NCI-H1694 (cell line): Measurements from ENCODE around the gene ASB3.
"Not testable (repeated sequence)": the region's sequence is repeated elsewhere in the genome, so short reads cannot be mapped to it uniquely, and the experiment has no call there.

Experiments used
- DNase-seq: peaks from one replicate; lab custom pipeline; 2025; lab: John Stamatoyannopoulos, UW

Gene ASB3, protein sequence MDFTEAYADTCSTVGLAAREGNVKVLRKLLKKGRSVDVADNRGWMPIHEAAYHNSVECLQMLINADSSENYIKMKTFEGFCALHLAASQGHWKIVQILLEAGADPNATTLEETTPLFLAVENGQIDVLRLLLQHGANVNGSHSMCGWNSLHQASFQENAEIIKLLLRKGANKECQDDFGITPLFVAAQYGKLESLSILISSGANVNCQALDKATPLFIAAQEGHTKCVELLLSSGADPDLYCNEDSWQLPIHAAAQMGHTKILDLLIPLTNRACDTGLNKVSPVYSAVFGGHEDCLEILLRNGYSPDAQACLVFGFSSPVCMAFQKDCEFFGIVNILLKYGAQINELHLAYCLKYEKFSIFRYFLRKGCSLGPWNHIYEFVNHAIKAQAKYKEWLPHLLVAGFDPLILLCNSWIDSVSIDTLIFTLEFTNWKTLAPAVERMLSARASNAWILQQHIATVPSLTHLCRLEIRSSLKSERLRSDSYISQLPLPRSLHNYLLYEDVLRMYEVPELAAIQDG

DNA sequence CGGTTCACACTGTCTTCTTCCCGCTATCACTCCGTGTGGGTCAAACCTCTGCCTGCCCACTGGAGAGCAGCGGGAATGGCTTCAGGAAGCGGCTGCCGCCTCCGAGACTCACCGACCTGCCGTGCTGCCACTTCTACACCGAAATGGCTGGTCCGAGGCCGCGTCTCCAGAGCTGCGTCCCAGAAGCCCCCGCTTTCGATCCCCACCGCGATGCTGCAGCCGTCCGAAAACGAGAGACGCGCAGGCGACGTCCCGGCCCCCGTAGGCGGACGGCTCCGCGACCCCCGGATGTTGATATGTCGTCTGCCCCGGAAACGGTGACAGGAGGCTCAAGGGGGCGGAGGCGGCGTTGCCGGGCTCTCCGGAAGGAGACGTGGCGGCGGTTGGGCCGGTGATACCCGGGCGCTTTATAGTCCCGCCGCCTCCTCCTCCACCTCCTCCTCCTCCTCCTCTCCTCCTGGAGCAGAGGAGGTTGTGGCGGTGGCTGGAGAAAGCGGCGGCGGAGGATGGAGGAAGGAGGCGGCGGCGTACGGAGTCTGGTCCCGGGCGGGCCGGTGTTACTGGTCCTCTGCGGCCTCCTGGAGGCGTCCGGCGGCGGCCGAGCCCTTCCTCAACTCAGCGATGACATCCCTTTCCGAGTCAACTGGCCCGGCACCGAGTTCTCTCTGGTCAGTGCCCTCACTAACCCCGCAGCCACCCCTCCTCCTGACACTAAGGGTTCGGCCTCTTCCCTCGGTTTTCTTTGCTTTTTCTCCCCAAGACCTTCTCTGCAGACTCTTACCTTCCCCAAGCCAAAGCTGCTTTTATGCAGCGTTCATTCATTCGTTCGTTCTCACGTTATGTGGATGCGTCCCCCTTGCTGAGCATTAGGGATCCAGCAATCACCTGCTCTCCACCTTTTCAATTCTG, at the start of gene ASB3, which contains the start of gene ERLEC1:
Gene ASB3 (minus strand): TSS at position 249 of the 909 bp plus-strand sequence. CDS start 21,381 bp downstream, outside the sequence.
Gene ERLEC1 (plus strand): TSS at position 340 of the 909 bp plus-strand sequence. CDS start 167 bp downstream, at position 507.
- peak; percentile 84 for DNase-seq

DNA sequence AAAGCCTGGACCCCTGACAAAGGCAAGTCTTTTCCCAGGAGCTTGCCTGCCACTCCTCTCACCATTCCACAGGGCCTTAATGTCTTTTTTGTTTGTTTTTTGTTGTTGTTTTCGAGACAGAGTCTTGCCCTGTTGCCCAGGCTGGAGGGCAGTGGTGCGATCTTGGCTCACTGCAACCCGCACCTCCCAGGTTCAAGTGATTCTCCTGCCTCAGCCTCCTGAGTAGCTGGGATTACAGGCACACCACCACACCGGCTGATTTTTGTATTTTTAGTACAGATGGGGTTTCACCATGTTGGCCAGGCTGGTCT, 43.2 kb upstream of the ASB3 start:
- DNase-seq, result not testable (repeated sequence)

DNA sequence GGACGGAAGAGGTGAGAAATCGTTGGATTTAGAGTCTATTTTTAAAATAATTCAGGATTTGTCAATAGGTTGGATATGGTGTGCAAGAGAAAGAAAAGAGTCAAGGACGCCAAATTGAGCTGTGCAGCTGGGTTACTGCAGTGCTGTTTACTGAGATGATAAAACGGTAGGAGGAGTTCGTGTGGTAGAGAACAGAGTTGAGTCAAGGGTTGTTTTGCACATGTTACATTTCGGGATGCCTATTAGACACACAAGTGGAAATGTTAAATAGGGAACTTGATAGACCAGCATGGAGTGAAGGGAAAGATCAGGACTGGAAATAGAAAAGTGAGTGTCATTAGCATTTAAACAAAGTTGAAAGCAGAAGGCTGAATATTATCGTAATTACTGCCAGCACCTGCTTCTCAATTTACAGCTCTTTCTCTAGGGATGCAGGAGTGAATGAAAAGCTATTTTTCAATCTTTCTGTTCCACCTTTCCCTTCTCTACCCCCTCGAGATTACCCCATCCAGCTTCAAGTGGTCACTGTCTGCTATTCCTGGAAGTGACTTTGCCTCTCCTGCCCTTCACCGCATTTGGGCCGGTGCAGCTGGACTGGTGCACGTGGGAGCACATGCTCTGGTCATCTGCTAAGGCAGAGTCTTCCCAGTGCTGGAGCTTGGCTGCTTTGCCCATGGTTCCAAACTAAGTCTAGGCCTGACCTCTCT, 42.7 kb upstream of the ASB3 start:
- no peak for DNase-seq

DNA sequence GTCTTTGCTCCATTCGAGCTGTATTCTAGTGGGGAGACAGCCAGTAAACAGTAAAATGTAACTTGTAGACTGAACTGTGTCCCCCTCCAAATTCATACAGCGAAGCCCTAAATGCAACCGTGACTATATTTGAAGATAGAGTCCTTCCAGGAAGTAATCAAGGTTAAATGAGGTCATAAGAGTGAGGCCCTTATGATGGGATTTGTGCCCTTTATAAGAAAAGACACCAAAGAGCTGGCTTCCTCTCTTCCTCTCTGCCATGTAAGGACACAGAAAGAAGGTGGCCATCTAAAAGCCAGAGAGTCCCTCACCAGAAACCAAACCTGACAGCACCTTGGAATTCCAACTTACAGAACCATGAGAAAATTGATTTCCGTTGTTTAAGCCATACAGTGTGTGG, 41.6 kb upstream of the ASB3 start:
- no peak for DNase-seq

DNA sequence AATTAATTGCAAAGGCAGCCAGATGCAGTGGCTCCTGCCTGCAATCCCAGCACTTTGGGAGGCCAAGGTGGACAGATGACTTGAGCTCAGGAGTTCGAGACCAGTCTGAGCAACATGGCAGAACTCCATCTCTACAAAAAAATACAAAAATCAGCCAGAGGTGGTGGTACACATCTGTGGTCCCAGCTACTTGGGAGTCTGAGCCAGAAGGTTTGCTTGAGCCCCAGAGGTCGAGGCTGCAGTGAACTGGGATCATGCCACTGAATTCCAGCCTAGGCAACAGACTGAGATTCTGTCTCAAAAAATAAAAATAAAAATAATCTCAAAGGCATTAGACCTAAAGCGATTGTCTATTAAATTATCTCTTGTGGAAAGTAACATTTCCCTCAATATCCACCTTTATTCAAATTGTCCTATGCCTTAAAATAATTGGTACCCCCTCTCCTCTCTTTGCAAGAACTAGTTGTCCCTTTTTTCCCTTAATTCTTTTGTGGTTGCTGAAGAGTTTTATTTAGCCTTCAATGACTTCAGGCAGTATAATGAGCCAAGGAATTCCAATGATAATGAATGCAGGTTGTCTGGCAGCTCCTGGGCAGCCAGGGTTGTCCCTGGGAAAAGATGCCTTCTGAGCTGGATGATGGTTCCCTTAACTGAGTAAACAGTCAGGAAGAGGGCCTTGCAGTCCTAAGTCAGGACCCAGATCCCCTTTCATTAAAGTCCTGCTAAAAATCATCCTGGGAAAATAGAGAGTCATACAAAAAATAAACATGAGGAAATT, 40.8 kb upstream of the ASB3 start:
- DNase-seq, result no peak

DNA sequence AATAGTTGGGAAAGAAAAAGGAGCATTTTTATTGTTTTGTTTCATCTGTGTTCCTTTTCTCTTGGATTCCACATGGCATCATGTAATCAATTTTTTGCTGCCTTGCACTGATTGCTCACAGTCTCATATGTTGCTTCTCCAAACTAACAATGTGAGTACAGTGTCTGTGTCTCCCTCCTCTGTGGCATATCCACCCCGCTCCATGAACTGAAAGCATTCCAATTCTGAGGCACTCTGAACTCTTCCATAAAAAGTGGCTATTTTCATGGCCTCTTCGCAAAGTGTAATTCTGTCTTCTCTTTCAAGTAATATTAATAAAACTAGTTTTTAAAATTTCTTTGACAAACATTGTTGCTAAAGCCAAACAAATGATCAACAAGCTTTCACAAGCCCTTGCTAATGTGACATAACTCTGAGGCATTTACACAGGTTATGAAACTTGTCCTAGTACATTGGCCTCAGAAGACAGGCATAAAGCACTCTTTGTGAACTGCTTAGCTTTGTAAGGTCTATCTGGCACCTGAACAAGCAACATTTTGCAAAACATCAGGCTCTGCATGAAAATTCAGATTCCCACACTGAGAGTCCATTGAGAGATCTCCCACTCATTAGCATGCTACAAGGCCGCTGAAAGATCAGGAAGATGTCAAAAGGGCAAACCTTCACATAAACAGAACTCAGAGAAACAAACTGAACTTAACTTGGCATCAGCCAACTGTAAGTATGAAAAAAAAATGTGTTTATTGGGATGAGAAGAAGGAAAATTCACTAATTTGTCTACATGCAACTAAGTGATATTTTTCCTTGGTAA, 40.0 kb upstream of the ASB3 start:
- no peak for DNase-seq

DNA sequence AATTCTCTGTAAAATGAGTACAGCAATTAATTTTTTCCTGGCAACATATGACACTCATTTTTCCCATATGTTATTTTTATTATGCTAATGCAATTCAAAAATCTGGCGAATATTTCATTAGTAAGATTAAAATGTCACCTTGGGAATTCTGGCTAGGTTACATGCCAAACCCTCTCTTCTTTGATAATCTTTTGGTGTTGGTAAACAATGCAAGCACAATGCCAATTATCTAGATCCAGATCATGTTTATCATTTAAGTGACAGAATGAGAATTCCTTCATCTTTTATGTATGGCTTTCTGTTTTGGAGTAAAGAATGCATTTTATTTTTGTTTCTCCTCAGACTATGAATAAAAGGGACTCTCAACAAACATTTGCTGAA, 39.3 kb upstream of the ASB3 start:
- no peak for DNase-seq

DNA sequence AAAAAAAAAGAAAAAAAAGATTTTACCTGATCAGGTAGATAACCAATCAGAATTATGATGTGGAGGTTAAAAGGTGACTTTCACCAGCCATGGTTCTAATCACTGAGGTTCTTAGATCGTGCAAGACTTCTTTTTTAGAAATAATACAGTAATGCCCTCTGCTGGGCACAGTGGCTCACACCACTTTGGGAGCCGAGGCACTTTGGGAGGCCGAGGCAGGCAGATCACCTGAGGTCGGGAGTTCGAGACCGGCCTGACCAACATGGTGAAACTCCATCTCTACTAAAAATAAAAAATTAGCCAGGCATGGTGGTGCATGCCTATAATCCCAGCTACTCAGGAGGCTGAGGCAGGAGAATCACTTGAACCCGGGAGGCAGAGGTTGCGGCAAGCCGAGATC, 36.9 kb upstream of the ASB3 start:
- DNase-seq, result not testable (repeated sequence)

DNA sequence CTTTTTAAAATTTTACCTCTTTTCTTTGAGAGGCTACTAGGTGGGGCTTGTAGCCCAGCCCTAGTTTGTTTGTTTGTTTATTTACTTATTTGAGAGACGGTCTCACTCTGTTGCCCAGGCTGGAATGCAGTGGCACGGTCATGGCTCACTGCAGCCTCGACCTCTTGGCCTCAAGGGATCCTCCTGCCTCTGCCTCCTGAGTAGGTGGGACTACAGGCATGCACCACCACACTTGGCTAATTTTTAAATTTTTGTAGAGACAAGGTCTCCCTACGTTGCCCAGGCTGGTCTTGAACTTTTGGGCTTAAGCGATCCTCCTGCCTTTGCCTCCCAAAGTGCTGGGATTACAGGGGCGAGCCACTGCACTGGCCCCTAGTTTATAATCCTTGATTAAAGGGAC, 35.1 kb upstream of the ASB3 start:
- no peak for DNase-seq

DNA sequence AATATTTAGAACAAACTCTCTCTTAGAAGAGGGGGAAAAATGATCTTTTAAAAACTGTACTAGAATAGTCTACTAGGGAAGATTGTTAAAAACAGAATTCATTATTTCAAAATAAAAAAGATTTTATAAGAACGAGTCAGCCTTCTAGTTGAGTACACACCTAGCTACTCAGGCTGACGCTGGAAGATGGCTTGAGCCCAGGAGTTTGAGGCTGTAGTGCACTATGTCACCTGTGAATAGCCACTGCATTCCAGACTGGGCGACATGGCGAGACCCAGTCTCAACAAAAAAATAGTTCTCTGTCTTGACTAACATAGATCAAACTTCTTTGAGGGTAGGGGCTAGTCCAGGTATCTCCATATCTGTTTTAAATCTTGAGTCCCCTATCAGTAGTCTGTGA, 34.0 kb upstream of the ASB3 start:
- no peak for DNase-seq

DNA sequence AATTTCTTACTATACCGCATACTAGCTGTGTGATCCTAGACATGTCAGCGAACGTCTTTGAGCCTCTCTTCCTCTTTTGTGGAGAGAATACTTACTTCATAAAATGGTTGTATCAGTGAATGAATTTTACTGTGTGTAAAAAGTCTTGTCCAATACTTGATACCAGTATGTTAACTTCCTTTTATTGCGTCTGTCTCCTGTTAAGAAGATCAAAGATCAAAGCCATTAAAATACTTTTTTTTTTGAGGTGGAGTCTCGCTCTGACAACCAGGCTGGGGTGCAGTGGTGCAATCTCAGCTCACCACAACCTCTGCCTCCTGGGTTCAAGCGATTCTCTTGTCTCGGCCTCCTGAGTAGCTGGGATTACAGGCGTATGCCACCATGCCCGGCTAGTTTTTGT, 33.3 kb upstream of the ASB3 start:
- DNase-seq, result no peak

DNA sequence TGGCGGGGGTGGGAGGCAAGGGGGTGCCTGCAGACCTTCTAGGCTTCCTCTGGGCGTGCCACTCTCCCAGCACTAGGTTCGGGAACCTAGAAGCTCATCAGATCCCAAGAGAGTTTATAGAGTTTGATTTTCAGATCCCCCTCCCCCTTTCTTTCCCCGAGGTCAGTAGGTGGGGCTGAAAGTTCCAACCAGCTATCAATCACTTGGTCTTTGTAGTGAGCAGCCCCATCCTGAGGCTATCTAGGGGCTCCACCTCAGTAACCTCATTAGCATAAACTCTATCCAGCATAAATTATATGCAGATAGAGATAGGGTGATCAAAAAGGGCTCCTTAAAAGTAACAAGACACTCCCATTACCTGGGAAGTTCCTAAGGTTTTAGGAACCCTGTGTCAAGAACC, 32.9 kb upstream of the ASB3 start:
- no peak for DNase-seq

DNA sequence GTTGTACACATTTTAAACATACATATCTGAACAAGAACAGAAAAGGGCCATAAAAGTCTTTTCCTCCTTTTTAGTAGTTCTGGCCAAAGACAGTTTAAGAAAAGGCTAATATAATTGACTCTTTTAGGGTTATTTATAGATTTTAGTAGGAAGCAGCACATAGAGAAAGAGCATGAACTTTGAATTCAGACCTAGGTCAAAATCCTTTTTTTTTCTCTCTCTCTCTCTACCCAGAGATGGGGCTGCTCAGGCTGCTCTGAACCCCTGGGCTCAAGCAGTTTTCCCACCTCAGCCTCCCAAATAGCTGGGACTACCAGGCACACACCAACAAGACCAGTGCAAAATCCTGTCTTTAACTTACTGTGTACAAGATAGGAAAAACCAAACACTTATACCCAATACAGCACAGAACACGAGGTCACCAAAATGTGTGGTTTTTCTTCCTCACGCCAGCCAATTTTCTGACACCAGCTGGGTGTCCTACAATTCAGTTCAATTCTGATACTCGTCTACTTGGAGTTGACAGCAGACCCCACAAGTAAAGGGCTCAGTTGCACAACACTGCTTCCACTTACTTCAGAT, 32.2 kb upstream of the ASB3 start:
- no peak for DNase-seq

DNA sequence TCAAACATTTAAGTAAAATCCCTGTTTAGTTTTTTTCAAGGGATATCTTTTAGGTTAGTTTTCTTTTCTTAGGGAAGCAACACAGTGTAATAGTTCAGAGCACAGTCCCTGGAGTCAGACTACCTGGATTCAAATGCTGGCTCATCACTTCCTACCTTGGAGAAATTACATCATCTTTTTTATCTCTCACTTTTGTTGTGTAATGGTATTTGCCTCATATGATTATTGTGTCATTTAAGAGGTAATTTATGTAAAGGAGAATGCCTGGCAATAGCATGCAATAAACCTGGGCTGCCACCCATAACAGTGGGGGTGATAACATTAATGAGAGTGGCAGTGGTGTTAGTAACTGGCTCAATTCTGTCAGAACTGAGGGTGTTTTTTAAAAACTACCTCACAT, 26.4 kb upstream of the ASB3 start:
- DNase-seq, result no peak

DNA sequence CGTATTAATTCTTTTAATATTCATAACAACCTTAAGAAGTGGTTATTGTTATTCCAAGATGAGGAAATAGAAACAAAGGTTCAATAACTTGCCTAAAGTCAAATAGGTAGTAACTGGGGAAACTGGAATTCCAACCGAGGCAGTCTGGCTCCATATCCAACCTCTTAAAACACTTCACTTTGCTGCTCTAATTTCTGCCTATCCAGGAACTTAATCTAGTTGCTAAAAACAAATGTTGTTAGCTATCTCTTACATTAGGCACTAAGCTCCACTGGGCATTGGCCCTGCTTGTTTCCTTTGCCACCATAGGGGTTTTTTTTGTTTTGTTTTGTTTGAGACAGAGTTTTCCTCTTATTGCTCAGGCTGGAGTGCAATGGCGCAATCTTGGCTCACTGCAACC, 24.8 kb upstream of the ASB3 start:
- no peak for DNase-seq

DNA sequence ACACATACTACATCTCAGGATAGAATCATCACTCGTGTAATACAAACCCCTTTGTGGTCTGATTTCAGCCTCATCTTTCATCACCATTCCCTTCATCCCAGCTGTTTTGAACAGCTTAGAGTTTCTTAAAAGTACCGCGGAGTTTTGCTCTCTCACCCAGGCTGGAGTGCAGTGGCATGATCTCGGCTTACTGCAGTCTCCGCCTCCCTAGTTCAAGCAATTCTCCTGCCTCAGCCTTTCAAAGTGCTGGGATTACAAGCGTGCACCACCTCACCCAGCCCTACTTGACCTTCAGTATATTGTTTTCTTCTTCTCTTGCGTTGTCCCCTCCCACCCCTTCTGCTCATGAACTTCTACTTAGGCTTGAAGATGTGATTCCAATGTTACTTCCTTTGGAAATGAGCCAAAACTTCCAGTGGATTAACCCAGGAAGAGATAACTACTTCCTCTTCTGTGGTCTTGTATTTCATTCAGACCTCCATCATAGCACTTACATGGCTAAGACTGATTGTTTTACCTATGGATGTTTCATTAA, 15.9 kb upstream of the ASB3 start:
- DNase-seq, result no peak

DNA sequence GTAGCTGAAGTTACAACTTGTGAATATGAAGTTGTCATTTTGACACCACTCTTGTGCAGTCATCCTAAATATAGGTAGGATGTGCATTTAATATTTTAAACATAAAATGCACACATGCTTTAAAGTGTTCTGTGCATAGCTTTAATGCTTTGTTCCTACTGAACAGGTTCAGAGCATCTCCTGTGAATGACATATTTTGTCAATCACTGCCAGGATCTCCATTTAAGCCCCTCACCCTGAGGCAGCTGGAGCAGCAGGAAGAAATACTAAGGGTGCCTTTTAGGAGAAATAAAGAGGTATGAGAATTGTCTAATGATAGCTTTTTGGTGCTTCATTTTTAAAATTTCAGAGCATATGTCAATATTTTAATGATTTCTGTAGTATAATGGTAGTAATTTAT, 14.8 kb upstream of the ASB3 start:
- DNase-seq, result no peak

DNA sequence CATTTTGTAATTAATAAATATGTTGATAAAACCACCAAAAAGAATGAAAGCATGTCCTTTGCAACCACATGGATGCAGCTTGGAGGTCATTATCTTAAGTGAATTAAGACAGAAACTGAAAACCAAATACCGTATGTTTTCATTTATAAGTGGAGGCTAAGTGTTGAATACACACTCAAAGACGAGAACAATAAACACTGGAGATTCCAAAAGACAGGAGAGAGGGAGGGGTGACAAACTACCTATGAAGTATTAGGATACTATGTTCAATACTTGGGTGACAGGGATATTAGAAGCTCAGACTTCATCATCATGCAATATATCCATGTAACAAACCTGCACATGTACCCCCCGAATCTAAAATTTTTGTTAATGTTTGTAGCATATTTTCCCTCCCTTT, 7.1 kb upstream of the ASB3 start:
- DNase-seq, result no peak

DNA sequence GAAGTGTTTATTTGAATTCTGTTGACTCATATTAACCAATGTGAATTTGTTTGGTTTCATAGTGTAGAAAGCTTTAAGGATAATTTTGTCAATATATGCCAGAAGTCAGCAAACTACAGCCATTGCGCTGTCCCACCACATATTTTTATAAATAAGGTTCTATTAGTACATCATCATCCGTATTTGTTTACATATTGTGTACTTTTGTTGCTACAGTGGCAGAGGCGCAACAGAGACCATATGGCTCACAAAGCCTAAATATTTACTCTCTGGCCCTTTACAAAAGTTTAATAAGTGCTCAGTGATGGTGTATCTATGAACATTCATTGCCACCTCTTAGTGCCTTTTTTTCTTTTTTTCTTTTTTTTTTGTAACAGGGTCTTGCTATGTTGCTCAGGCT, 6.5 kb upstream of the ASB3 start:
- no peak for DNase-seq
